ENCODE measurements around the gene AGMO. TPM values are rescaled to one million over a fixed set of nuclear protein-coding genes. Genes with fewer than 3 reads are reported as not detected.

Gene AGMO
- total RNA-seq, 1 experiment from 2014 or later: 0.11 TPM

GRCh38 chr7:15581352-15581951 lies 19.6 kb upstream of the AGMO start:
- TF ChIP-seq EZH2phosphoT487 (IDR thresholded peaks at IDR 0.05; ENCODE audit: borderline replicate concordance, low read length): no peak
- no peak for TF ChIP-seq EZH2 (IDR thresholded peaks at IDR 0.05; ENCODE audit: low read length, unreplicated experiment)
- TF ChIP-seq CTCF (conservative IDR thresholded peaks at IDR 0.05; ENCODE audit: low read depth, low read length): no peak
- Histone ChIP-seq H3K4me2 (ENCODE audit: low read length) (no peak overlapping the region), H3K79me2 (ENCODE audit: low read length) (no peaks in the 10 kb centered on the region), H3K9me3 (ENCODE audit: low read length) (0 out of 2 replicates have a peak, but pooled peaks cover 9% of the 10 kb centered on the region), H2AFZ (ENCODE audit: low read length) (no peak overlapping the region), H3K9me2 (replicated peaks; ENCODE audit: low read length) (no peaks in the 10 kb centered on the region), H3K36me3 (ENCODE audit: low read depth, low read length) (no peaks in the 10 kb centered on the region), H3K4me1 (ENCODE audit: insufficient read depth, low read length) (no peaks in the 10 kb centered on the region), H3F3A (ENCODE audit: low read length, unreplicated experiment) (no peaks in the 10 kb centered on the region), H3K4me3 (ENCODE audit: low read length) (no peak overlapping the region), H3K27me3 (ENCODE audit: low read length) (no peaks in the 10 kb centered on the region), H3K9ac (ENCODE audit: low read length) (no peak overlapping the region), H4K20me1 (ENCODE audit: low read length) (no peaks in the 10 kb centered on the region), H3K27ac (ENCODE audit: low read length) (no peak overlapping the region)
- no peak for DNase-seq
- ChIA-PET POLR2A (ENCODE audit: unreplicated experiment) (no interaction called here), CTCF (no interaction called here)
- BruUV-seq (replicated peaks): no TSS peak
- intact Hi-C loops (cut with micrococcal nuclease): no loop called here
- ATAC-seq: no peak

DNA sequence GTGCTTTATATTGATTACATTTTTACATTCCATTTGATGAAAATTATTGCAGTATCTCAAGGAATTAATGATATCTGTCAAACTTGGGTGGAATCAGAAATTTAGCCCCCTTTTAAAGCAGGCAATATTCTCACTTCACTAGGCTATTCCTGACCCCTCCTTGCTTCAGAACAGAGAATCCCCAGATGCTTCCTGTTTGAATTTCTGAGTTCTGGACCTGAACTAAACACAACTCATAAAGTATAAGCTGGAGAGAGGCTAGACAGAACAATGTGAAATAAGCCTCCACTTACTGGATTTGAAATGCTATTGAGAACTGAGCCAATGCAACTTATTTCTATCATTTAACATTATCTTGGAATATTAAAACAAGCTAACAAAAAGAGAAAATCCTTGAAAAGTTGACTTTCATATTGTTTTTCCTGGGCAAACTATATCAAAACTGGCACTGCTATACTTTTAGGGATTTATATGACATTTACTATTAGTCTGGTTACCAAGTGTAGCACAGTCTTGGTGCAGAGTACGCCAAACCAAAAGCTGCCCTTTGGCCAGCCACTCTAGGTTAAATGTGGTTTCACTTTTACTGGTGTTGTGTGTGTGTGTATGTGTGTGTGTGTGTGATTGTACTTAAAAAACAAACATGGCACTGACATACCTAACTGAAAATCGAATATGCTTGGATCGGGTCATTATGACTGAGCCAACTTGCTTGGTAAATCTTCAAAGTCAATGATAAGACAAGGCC lies 19.0 kb upstream of the AGMO start:
- H3K9ac ChIP-seq (ENCODE audit: low read length): no peak overlapping the region
- TF ChIP-seq CTCF (conservative IDR thresholded peaks at IDR 0.05; ENCODE audit: low read depth, low read length) (no peak), EZH2phosphoT487 (IDR thresholded peaks at IDR 0.05; ENCODE audit: borderline replicate concordance, low read length) (no peak), EZH2 (IDR thresholded peaks at IDR 0.05; ENCODE audit: low read length, unreplicated experiment) (no peak)
- ATAC-seq: no peak
- H4K20me1 ChIP-seq (ENCODE audit: low read length): no peaks in the 10 kb centered on the region
- POLR2A ChIA-PET (ENCODE audit: unreplicated experiment): no interaction called here
- H3K9me2 ChIP-seq (replicated peaks; ENCODE audit: low read length): no peaks in the 10 kb centered on the region
- no peak overlapping the region for H3K27ac ChIP-seq (ENCODE audit: low read length)
- H3K4me1 ChIP-seq (ENCODE audit: insufficient read depth, low read length): no peaks in the 10 kb centered on the region
- no peaks in the 10 kb centered on the region for H3K27me3 ChIP-seq (ENCODE audit: low read length)
- no peaks in the 10 kb centered on the region for H3F3A ChIP-seq (ENCODE audit: low read length, unreplicated experiment)
- CTCF ChIA-PET: no interaction called here
- no peak overlapping the region for H3K4me2 ChIP-seq (ENCODE audit: low read length)
- intact Hi-C loops (cut with micrococcal nuclease): no loop called here
- H3K79me2 ChIP-seq (ENCODE audit: low read length): no peaks in the 10 kb centered on the region
- no peak overlapping the region for H3K4me3 ChIP-seq (ENCODE audit: low read length)
- no peak overlapping the region for H2AFZ ChIP-seq (ENCODE audit: low read length)
- H3K36me3 ChIP-seq (ENCODE audit: low read depth, low read length): no peaks in the 10 kb centered on the region
- 0 out of 2 replicates have a peak, but pooled peaks cover 9% of the 10 kb centered on the region for H3K9me3 ChIP-seq (ENCODE audit: low read length)
- no peak for DNase-seq
- no TSS peak for BruUV-seq (replicated peaks)

DNA sequence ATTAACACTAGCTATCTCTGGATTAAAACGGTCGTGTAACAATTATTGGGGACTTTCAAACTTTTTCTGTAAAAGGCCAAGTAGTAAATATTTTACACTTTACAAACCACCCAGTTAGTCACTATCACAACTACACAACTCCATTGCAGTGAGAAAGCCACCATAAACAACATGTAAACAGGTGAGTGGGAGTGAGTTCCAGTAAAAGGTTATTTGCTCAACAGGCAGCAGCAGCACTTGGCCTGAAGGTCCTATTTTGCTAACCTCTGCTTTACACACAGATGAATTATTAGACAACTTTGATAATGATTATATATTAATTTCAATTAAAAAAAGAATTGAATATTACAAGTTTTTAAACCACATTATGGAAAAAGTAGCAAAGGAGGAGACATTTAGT lies 15.8 kb upstream of the AGMO start:
- CTCF ChIA-PET: no interaction called here
- BruUV-seq (replicated peaks): no TSS peak
- no peaks in the 10 kb centered on the region for H3K9me2 ChIP-seq (replicated peaks; ENCODE audit: low read length)
- H3K9ac ChIP-seq (ENCODE audit: low read length): no peak overlapping the region
- intact Hi-C loops (cut with micrococcal nuclease): no loop called here
- POLR2A ChIA-PET (ENCODE audit: unreplicated experiment): no interaction called here
- no peak overlapping the region for H3K4me2 ChIP-seq (ENCODE audit: low read length)
- H3K4me3 ChIP-seq (ENCODE audit: low read length): no peak overlapping the region
- H3K9me3 ChIP-seq (ENCODE audit: low read length): no peaks in the 10 kb centered on the region
- H3K79me2 ChIP-seq (ENCODE audit: low read length): no peaks in the 10 kb centered on the region
- H3K27me3 ChIP-seq (ENCODE audit: low read length): no peaks in the 10 kb centered on the region
- no peaks in the 10 kb centered on the region for H4K20me1 ChIP-seq (ENCODE audit: low read length)
- H3K36me3 ChIP-seq (ENCODE audit: low read depth, low read length): no peaks in the 10 kb centered on the region
- ATAC-seq: no peak
- H3K27ac ChIP-seq (ENCODE audit: low read length): no peak overlapping the region
- no peak overlapping the region for H2AFZ ChIP-seq (ENCODE audit: low read length)
- H3K4me1 ChIP-seq (ENCODE audit: insufficient read depth, low read length): no peaks in the 10 kb centered on the region
- TF ChIP-seq EZH2 (IDR thresholded peaks at IDR 0.05; ENCODE audit: low read length, unreplicated experiment) (no peak), EZH2phosphoT487 (IDR thresholded peaks at IDR 0.05; ENCODE audit: borderline replicate concordance, low read length) (no peak), CTCF (conservative IDR thresholded peaks at IDR 0.05; ENCODE audit: low read depth, low read length) (no peak)
- no peaks in the 10 kb centered on the region for H3F3A ChIP-seq (ENCODE audit: low read length, unreplicated experiment)
- DNase-seq: no peak

All from PC-3 (cell line).